Activated naive CD8-positive, alpha-beta T cell treated with anti-CD3 and anti-CD28 coated beads for 36 hours (primary cell): Measurements from ENCODE around the gene NBEAL2. TPM values are rescaled to one million over a fixed set of nuclear protein-coding genes. Genes with fewer than 3 reads are reported as not detected.
A peak's percentile ranks its signal among the peaks of the same experiment; 100 is the strongest.

ENCODE experiments used
- DNase-seq: peaks from one replicate; pipeline ENCODE4 v3.0.0; 2021
- H3K27ac Mint-ChIP-seq: one replicate; pipeline ENCODE4 v1.8.0; 2022; ENCODE audit warnings: mild to moderate bottlenecking, moderate library complexity, mixed read lengths
- H3K27me3 Mint-ChIP-seq: one replicate; pipeline ENCODE4 v1.8.0; 2022; ENCODE audit warnings: mild to moderate bottlenecking, mixed read lengths
- H3K36me3 Mint-ChIP-seq: one replicate; pipeline ENCODE4 v1.8.0; 2021; ENCODE audit warnings: mild to moderate bottlenecking, mixed read lengths
- H3K4me1 Mint-ChIP-seq: one replicate; pipeline ENCODE4 v1.8.0; 2021; ENCODE audit warnings: mixed read lengths
- H3K4me3 Mint-ChIP-seq: one replicate; pipeline ENCODE4 v1.8.0; 2022; ENCODE audit warnings: mild to moderate bottlenecking, moderate library complexity, mixed read lengths
- H3K9me3 Mint-ChIP-seq: one replicate; pipeline ENCODE4 v1.8.0; 2022; ENCODE audit warnings: mixed read lengths
- total RNA-seq, 2 experiments: library from RNA; stranded (reverse); gene quantifications; one replicate each; pipeline ENCODE4 v1.2.3, GENCODE V29; 2021

NBEAL2 gene, protein sequence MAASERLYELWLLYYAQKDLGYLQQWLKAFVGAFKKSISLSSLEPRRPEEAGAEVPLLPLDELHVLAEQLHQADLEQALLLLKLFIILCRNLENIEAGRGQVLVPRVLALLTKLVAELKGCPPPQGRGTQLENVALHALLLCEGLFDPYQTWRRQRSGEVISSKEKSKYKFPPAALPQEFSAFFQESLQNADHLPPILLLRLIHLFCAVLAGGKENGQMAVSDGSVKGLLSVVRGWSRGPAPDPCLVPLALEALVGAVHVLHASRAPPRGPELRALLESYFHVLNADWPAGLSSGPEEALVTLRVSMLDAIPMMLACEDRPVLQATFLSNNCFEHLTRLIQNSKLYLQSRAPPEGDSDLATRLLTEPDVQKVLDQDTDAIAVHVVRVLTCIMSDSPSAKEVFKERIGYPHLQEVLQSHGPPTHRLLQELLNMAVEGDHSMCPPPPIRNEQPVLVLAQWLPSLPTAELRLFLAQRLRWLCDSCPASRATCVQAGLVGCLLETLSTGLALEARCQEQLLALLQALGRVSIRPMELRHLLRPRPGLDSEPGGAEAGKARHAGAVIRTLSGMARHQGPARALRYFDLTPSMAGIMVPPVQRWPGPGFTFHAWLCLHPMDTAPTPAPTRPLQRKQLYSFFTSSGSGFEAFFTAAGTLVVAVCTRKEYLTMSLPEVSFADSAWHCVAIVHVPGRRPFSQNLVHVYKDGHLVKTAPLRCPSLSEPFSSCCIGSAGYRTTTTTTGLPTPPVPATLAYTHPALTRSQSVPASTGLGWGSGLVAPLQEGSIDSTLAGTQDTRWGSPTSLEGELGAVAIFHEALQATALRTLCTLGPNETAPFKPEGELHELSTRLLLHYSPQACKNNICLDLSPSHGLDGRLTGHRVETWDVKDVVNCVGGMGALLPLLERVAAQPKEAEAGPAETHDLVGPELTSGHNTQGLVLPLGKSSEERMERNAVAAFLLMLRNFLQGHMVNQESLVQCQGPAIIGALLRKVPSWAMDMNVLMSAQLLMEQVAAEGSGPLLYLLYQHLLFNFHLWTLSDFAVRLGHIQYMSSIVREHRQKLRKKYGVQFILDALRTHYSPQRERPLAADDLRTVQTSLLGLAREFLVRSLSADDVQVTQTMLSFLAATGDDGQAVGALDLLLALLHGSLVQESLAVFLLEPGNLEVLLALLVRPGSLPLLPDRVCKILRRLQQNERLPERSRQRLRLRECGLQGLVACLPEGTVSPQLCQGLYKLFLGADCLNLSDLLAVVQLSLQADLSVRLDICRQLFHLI (N-terminal part only)
- total RNA-seq, result 10 to 100 TPM; 63.1 to 67.4 TPM

DNA sequence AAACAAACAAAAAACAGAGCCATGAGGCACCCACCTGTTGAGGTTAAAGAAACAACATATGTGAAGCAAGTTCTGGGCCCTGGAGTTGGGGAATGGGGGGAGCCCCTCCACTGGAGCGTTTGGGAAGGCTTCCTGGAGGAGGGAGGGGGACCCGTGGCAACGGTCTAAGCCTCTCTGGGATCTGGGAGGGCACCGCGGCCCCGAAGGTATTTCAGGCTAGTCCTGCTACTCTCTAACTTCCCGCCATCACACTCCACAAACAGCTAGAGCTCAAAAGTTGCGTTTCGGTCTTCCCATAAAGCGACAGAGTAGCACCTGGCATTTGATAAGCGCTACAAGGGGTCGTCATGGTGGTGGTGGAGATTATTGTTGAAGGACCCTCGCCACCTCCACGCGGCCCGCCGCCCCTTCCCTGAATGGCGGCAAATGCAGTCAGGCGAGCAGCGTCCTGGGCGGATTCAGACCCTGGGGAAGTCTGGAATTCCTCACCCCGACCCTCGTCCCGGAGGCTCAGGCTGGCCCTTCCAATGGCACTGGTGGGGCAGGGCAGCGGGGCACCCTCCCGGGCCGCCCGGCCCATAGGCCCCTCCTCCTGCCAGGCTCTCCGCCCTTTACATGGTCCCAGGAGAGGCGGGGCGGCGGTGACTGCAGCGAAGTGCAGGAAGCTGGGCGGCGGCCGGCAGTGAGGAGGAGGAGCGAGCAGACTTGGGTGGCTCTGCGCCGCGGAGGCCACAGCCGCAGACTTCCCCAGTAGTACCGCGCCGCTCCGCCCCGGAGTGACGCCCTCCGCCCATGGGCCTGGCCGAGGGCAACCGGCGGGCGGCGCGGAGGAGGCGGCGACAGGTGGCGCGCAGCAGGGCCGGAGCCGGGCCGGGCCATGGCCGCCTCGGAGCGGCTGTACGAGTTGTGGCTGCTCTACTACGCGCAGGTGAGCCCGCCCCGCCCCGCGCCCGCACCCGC lies at the start of gene NBEAL2:
Gene NBEAL2, plus strand, starts transcription at position 682 of the 960 bp plus-strand sequence. Its CDS starts 196 bp downstream, at position 878.
- peaks cover 19% of the 10 kb centered on the region for H3K36me3 Mint-ChIP-seq

GRCh38 chr3:46930166-46930944 lies 49.1 kb upstream of the NBEAL2 start:
- peaks cover 9% of the 10 kb centered on the region for H3K9me3 Mint-ChIP-seq
- H3K4me3 Mint-ChIP-seq, result no peak overlapping the region
- H3K27ac Mint-ChIP-seq, result peak overlapping the region; percentile 55
- H3K27me3 Mint-ChIP-seq, result no peaks in the 10 kb centered on the region
- H3K4me1 Mint-ChIP-seq, result peaks cover 62% of the 10 kb centered on the region
- DNase-seq, result no peak
- peaks cover 37% of the 10 kb centered on the region for H3K36me3 Mint-ChIP-seq

More for the DNA sequence above, at the start of gene NBEAL2:
- Mint-ChIP-seq H3K4me3 (peak within 1 kb of the TSS; percentile 87), H3K27me3 (peaks cover 4% of the 10 kb centered on the region), H3K4me1 (peaks cover 31% of the 10 kb centered on the region), H3K9me3 (no peaks in the 10 kb centered on the region), H3K27ac (peak within 1 kb of the TSS; percentile 93)
- DNase-seq, result peak; percentile 97

DNA sequence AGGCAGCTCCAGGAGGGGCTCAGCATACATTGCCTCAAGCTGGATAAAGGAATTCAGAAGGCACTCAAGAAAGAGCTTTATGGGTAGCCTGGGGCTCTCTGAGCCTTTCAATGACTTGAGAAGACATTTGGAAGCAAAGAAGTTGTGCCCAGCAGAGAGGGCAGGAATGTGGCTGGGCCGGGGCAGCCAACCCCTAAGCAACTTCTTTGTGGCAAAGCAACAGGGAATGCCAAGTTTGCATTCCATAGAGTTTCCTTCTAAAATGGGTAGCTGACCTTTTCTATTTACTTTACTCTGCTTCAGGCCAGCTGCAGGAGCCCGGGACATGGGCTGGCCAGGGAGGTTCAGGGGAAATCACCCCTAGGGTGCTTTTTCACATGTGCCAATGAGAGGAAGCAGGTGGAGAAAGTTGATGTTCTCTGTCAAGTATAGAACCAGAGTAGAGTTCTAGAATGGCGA lies 48.5 kb upstream of the NBEAL2 start:
- Mint-ChIP-seq H3K36me3 (peaks cover 37% of the 10 kb centered on the region), H3K9me3 (peaks cover 9% of the 10 kb centered on the region)
- no peak for DNase-seq

DNA sequence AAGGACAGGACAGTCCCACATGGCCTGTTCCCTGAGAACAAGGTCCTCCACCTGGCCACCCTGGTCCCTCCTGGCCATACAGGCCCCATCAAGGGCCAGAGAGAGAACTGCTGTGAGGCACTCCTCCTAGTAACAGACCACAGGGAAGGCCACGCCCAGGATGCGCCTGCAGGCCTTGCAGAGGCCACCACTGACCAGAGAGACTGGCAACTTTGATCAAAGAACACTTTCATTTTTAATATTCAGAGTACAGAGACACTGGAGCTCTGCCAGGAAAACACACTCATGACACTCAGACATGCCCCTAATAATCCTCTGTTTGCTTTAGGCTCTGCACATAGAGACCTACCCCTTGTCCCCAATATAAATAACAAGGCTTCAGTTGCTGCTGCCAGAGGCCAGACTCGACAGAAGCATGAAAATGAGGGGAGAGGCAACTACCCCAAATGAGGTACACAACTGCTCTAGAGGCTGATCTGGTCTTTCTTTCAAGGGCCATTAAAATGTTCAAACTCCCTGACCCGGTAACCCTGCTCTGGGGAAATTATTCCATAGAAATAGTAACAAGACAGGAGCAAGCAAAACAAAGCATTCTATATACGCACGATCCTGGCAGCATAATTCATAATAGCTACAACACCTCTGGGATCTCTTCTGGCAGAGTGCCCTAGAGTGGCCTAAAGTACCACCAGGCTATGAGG lies 47.7 kb upstream of the NBEAL2 start:
- peaks cover 40% of the 10 kb centered on the region for H3K36me3 Mint-ChIP-seq
- H3K27me3 Mint-ChIP-seq, result no peaks in the 10 kb centered on the region
- peaks cover 66% of the 10 kb centered on the region for H3K4me1 Mint-ChIP-seq
- peaks cover 9% of the 10 kb centered on the region for H3K9me3 Mint-ChIP-seq
- H3K4me3 Mint-ChIP-seq, result no peak overlapping the region
- peak overlapping the region; percentile 61 for H3K27ac Mint-ChIP-seq
- DNase-seq, result no peak

More for the DNA sequence above, 48.5 kb upstream of the NBEAL2 start:
- Mint-ChIP-seq H3K4me1 (peaks cover 67% of the 10 kb centered on the region), H3K27me3 (no peaks in the 10 kb centered on the region), H3K27ac (peak overlapping the region; percentile 55), H3K4me3 (no peak overlapping the region)

- Mint-ChIP-seq H3K4me1 (peaks cover 58% of the 10 kb centered on the region), H3K36me3 (peaks cover 32% of the 10 kb centered on the region)
These were observed 46.8 kb upstream of the NBEAL2 start for GRCh38 chr3:46932455-46933225.

GRCh38 chr3:46933261-46933660 lies 46.2 kb upstream of the NBEAL2 start:
- peaks cover 55% of the 10 kb centered on the region for H3K4me1 Mint-ChIP-seq
- H3K36me3 Mint-ChIP-seq, result peaks cover 34% of the 10 kb centered on the region
- no peak overlapping the region for H3K27ac Mint-ChIP-seq
- no peak for DNase-seq
- H3K27me3 Mint-ChIP-seq, result no peaks in the 10 kb centered on the region
- no peak overlapping the region for H3K4me3 Mint-ChIP-seq
- peaks cover 9% of the 10 kb centered on the region for H3K9me3 Mint-ChIP-seq

More at GRCh38 chr3:46932455-46933225, 46.8 kb upstream of the NBEAL2 start:
- DNase-seq, result no peak
- Mint-ChIP-seq H3K9me3 (peaks cover 9% of the 10 kb centered on the region), H3K27ac (peak overlapping the region; percentile 28), H3K27me3 (no peaks in the 10 kb centered on the region), H3K4me3 (no peak overlapping the region)

DNA sequence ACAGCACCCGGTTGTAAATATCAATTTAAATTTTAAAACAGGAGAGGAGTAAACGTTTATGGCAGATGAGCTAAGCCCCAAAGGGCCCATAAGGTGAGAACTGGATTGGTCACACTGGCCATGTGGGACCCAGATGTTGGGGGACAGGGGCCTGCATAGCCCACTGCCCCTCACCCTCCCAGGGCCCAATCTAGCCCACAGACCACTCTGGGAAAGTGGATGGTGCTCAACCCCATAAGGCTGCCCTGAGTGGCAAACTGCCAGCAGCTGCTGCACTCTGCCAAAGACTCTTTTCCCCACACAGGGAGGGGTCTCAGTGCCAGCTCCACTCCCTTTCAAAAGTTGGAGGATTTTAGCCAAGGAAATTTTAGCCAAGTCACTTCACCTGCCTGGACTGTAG lies 45.4 kb upstream of the NBEAL2 start:
- Mint-ChIP-seq H3K4me3 (no peak overlapping the region), H3K9me3 (peaks cover 2% of the 10 kb centered on the region), H3K27me3 (no peaks in the 10 kb centered on the region), H3K4me1 (peaks cover 53% of the 10 kb centered on the region), H3K36me3 (peaks cover 29% of the 10 kb centered on the region), H3K27ac (no peak overlapping the region)
- no peak for DNase-seq

- no peak overlapping the region for H3K27ac Mint-ChIP-seq
- no peaks in the 10 kb centered on the region for H3K9me3 Mint-ChIP-seq
- H3K4me3 Mint-ChIP-seq, result no peak overlapping the region
- DNase-seq, result no peak
- H3K27me3 Mint-ChIP-seq, result no peaks in the 10 kb centered on the region
- peaks cover 26% of the 10 kb centered on the region for H3K36me3 Mint-ChIP-seq
- H3K4me1 Mint-ChIP-seq, result peaks cover 51% of the 10 kb centered on the region
These were observed 44.8 kb upstream of the NBEAL2 start for GRCh38 chr3:46934498-46935167.

GRCh38 chr3:46935168-46935858 lies 44.2 kb upstream of the NBEAL2 start:
- Mint-ChIP-seq H3K9me3 (no peaks in the 10 kb centered on the region), H3K4me1 (peaks cover 53% of the 10 kb centered on the region), H3K27me3 (no peaks in the 10 kb centered on the region), H3K36me3 (peaks cover 22% of the 10 kb centered on the region), H3K4me3 (no peak overlapping the region), H3K27ac (peak overlapping the region; percentile 66)
- no peak for DNase-seq

GRCh38 chr3:46935989-46936558 lies 43.4 kb upstream of the NBEAL2 start:
- Mint-ChIP-seq H3K36me3 (peaks cover 19% of the 10 kb centered on the region), H3K27ac (no peak overlapping the region), H3K4me3 (no peak overlapping the region), H3K27me3 (no peaks in the 10 kb centered on the region), H3K4me1 (peaks cover 50% of the 10 kb centered on the region), H3K9me3 (no peaks in the 10 kb centered on the region)
- DNase-seq, result no peak

DNA sequence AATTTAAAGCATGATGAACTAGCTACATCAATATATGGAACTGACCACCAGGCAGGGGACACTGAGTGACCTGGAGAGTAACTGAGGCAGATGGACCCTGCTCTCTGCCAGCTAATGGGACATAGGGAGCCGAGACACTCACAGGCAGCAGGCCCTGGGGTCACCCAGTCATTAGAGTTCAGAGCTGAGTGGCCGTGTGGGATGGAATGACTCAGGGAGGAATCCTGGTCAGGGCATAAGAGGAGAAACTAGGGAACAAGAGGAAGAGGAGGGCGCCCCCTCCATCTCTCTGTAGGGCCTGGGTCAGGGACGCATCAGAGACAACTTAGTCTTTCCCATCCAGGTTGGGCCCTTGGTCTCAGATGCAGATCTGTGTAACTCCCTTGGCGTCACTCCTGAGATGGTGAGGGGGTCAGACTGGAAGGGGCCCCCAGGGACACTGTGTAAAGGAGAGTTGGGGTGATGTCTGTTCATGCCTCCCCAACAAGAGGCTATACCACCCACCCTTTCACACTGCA lies 42.7 kb upstream of the NBEAL2 start:
- no peaks in the 10 kb centered on the region for H3K9me3 Mint-ChIP-seq
- peaks cover 19% of the 10 kb centered on the region for H3K36me3 Mint-ChIP-seq
- H3K4me3 Mint-ChIP-seq, result no peak overlapping the region
- DNase-seq, result no peak
- peak overlapping the region; percentile 47 for H3K27ac Mint-ChIP-seq
- H3K27me3 Mint-ChIP-seq, result no peaks in the 10 kb centered on the region
- H3K4me1 Mint-ChIP-seq, result peaks cover 44% of the 10 kb centered on the region
